ENCODE results near the gene SORBS2. TPM values are rescaled to one million over a fixed set of nuclear protein-coding genes. Genes with fewer than 3 reads are reported as not detected.
A peak's percentile ranks its signal among the peaks of the same experiment; 100 is the strongest.
"Not testable (repeated sequence)": the region's sequence is repeated elsewhere in the genome, so short reads cannot be mapped to it uniquely, and the experiment has no call there.

SORBS2 gene
- polyA plus RNA-seq, 2 donors: 22.7 to 33.4 TPM

- WGBS, 2 donors: 66 to 80% methylated on average over 3 of the region's 3 CpGs
- Histone ChIP-seq H3K27me3 (ENCODE audit: control insufficient read depth in 1 of 2, insufficient read depth in 2 of 2, low read length in 2 of 2) (no peaks in the 10 kb centered on the region), H3K27ac (ENCODE audit: low read depth in 2 of 2, low read length in 1 of 2) (no peak overlapping the region), H3K36me3 (ENCODE audit: control insufficient read depth in 2 of 2, insufficient read depth in 2 of 2, low read length in 1 of 2) (no peaks in the 10 kb centered on the region), H3K4me3 (ENCODE audit: low read depth in 1 of 2, low read length in 2 of 2) (no peak overlapping the region), H3K9me3 (ENCODE audit: control insufficient read depth in 2 of 2, insufficient read depth in 1 of 2, low read depth in 1 of 2, low read length in 1 of 2) (peaks cover 0 to 3% of the 10 kb centered on the region in 2 donors), H3K4me1 (ENCODE audit: control insufficient read depth in 2 of 2, insufficient read depth in 2 of 2, low read length in 1 of 2) (peaks cover 0 to 14% of the 10 kb centered on the region in 2 donors)
Measured at GRCh38 chr4:185564349-185564748, 247.6 kb downstream of the SORBS2 start.

GRCh38 chr4:185562531-185562930 is 249.5 kb downstream of the SORBS2 start:
- Histone ChIP-seq H3K9me3 (ENCODE audit: control insufficient read depth in 2 of 2, insufficient read depth in 1 of 2, low read depth in 1 of 2, low read length in 1 of 2) (peaks cover 0 to 3% of the 10 kb centered on the region in 2 donors), H3K4me1 (ENCODE audit: control insufficient read depth in 2 of 2, insufficient read depth in 2 of 2, low read length in 1 of 2) (peaks cover 0 to 14% of the 10 kb centered on the region in 2 donors), H3K27ac (ENCODE audit: low read depth in 2 of 2, low read length in 1 of 2) (peak overlapping the region in 1 of 2 donors; percentile 1), H3K27me3 (ENCODE audit: control insufficient read depth in 1 of 2, insufficient read depth in 2 of 2, low read length in 2 of 2) (no peaks in the 10 kb centered on the region), H3K36me3 (ENCODE audit: control insufficient read depth in 2 of 2, insufficient read depth in 2 of 2, low read length in 1 of 2) (no peaks in the 10 kb centered on the region), H3K4me3 (ENCODE audit: low read depth in 1 of 2, low read length in 2 of 2) (no peak overlapping the region)
- 59% methylated on average over 3 of the region's 3 CpGs for WGBS, 2 donors

GRCh38 chr4:185560316-185560715 is 251.7 kb downstream of the SORBS2 start:
- Histone ChIP-seq H3K4me1 (ENCODE audit: control insufficient read depth in 2 of 2, insufficient read depth in 2 of 2, low read length in 1 of 2) (peaks cover 0 to 10% of the 10 kb centered on the region in 2 donors), H3K36me3 (ENCODE audit: control insufficient read depth in 2 of 2, insufficient read depth in 2 of 2, low read length in 1 of 2) (no peaks in the 10 kb centered on the region), H3K27ac (ENCODE audit: low read depth in 2 of 2, low read length in 1 of 2) (peak overlapping the region; percentile 74 to 77), H3K9me3 (ENCODE audit: control insufficient read depth in 2 of 2, insufficient read depth in 1 of 2, low read depth in 1 of 2, low read length in 1 of 2) (peaks cover 0 to 3% of the 10 kb centered on the region in 2 donors), H3K27me3 (ENCODE audit: control insufficient read depth in 1 of 2, insufficient read depth in 2 of 2, low read length in 2 of 2) (no peaks in the 10 kb centered on the region), H3K4me3 (ENCODE audit: low read depth in 1 of 2, low read length in 2 of 2) (no peak overlapping the region)
- whole genome bisulfite sequencing, 2 donors: 82 to 87% methylated on average over 5 of the region's 5 CpGs

GRCh38 chr4:185559915-185560281 is 252.1 kb downstream of the SORBS2 start:
- Histone ChIP-seq H3K9me3 (ENCODE audit: control insufficient read depth in 2 of 2, insufficient read depth in 1 of 2, low read depth in 1 of 2, low read length in 1 of 2) (peaks cover 0 to 3% of the 10 kb centered on the region in 2 donors), H3K27me3 (ENCODE audit: control insufficient read depth in 1 of 2, insufficient read depth in 2 of 2, low read length in 2 of 2) (no peaks in the 10 kb centered on the region), H3K36me3 (ENCODE audit: control insufficient read depth in 2 of 2, insufficient read depth in 2 of 2, low read length in 1 of 2) (no peaks in the 10 kb centered on the region), H3K27ac (ENCODE audit: low read depth in 2 of 2, low read length in 1 of 2) (peak overlapping the region; percentile 74 to 77), H3K4me1 (ENCODE audit: control insufficient read depth in 2 of 2, insufficient read depth in 2 of 2, low read length in 1 of 2) (peaks cover 0 to 10% of the 10 kb centered on the region in 2 donors), H3K4me3 (ENCODE audit: low read depth in 1 of 2, low read length in 2 of 2) (no peak overlapping the region)
- WGBS, 2 donors: 32 to 40% methylated on average over 4 of the region's 4 CpGs

- 45 to 57% methylated on average over 8 of the region's 8 CpGs for WGBS, 2 donors
- H3K4me3 ChIP-seq (ENCODE audit: low read depth in 1 of 2, low read length in 2 of 2); H3K27me3 ChIP-seq (ENCODE audit: control insufficient read depth in 1 of 2, insufficient read depth in 2 of 2, low read length in 2 of 2); H3K9me3 ChIP-seq (ENCODE audit: control insufficient read depth in 2 of 2, insufficient read depth in 1 of 2, low read depth in 1 of 2, low read length in 1 of 2); H3K36me3 ChIP-seq (ENCODE audit: control insufficient read depth in 2 of 2, insufficient read depth in 2 of 2, low read length in 1 of 2): not testable (repeated sequence)
- peak overlapping the region; percentile 74 to 77 for H3K27ac ChIP-seq (ENCODE audit: low read depth in 2 of 2, low read length in 1 of 2)
- peaks cover 0 to 10% of the 10 kb centered on the region in 2 donors for H3K4me1 ChIP-seq (ENCODE audit: control insufficient read depth in 2 of 2, insufficient read depth in 2 of 2, low read length in 1 of 2)
Measured at GRCh38 chr4:185559251-185559914, 252.6 kb downstream of the SORBS2 start.

GRCh38 chr4:185554365-185555126 is 257.4 kb downstream of the SORBS2 start:
- Histone ChIP-seq H3K4me3 (ENCODE audit: low read depth in 1 of 2, low read length in 2 of 2) (no peak overlapping the region), H3K36me3 (ENCODE audit: control insufficient read depth in 2 of 2, insufficient read depth in 2 of 2, low read length in 1 of 2) (no peaks in the 10 kb centered on the region), H3K4me1 (ENCODE audit: control insufficient read depth in 2 of 2, insufficient read depth in 2 of 2, low read length in 1 of 2) (peaks cover 0 to 6% of the 10 kb centered on the region in 2 donors), H3K27ac (ENCODE audit: low read depth in 2 of 2, low read length in 1 of 2) (peak overlapping the region; percentile 30 to 36), H3K27me3 (ENCODE audit: control insufficient read depth in 1 of 2, insufficient read depth in 2 of 2, low read length in 2 of 2) (no peaks in the 10 kb centered on the region), H3K9me3 (ENCODE audit: control insufficient read depth in 2 of 2, insufficient read depth in 1 of 2, low read depth in 1 of 2, low read length in 1 of 2) (peaks cover 0 to 2% of the 10 kb centered on the region in 2 donors)
- 59 to 66% methylated on average over 4 of the region's 4 CpGs for WGBS, 2 donors

- Histone ChIP-seq H3K27ac (ENCODE audit: low read depth in 2 of 2, low read length in 1 of 2) (no peak overlapping the region), H3K4me3 (ENCODE audit: low read depth in 1 of 2, low read length in 2 of 2) (no peak overlapping the region), H3K27me3 (ENCODE audit: control insufficient read depth in 1 of 2, insufficient read depth in 2 of 2, low read length in 2 of 2) (no peaks in the 10 kb centered on the region), H3K36me3 (ENCODE audit: control insufficient read depth in 2 of 2, insufficient read depth in 2 of 2, low read length in 1 of 2) (no peaks in the 10 kb centered on the region), H3K4me1 (ENCODE audit: control insufficient read depth in 2 of 2, insufficient read depth in 2 of 2, low read length in 1 of 2) (peaks cover 0 to 3% of the 10 kb centered on the region in 2 donors), H3K9me3 (ENCODE audit: control insufficient read depth in 2 of 2, insufficient read depth in 1 of 2, low read depth in 1 of 2, low read length in 1 of 2) (peaks cover 0 to 2% of the 10 kb centered on the region in 2 donors)
- 72 to 76% methylated on average over 2 of the region's 2 CpGs for WGBS, 2 donors
Measured at GRCh38 chr4:185552254-185552653, 259.7 kb downstream of the SORBS2 start.

- Histone ChIP-seq H3K27me3 (ENCODE audit: control insufficient read depth in 1 of 2, insufficient read depth in 2 of 2, low read length in 2 of 2) (no peaks in the 10 kb centered on the region), H3K4me3 (ENCODE audit: low read depth in 1 of 2, low read length in 2 of 2) (no peak overlapping the region), H3K27ac (ENCODE audit: low read depth in 2 of 2, low read length in 1 of 2) (no peak overlapping the region), H3K4me1 (ENCODE audit: control insufficient read depth in 2 of 2, insufficient read depth in 2 of 2, low read length in 1 of 2) (peaks cover 0 to 3% of the 10 kb centered on the region in 2 donors), H3K9me3 (ENCODE audit: control insufficient read depth in 2 of 2, insufficient read depth in 1 of 2, low read depth in 1 of 2, low read length in 1 of 2) (peaks cover 0 to 2% of the 10 kb centered on the region in 2 donors), H3K36me3 (ENCODE audit: control insufficient read depth in 2 of 2, insufficient read depth in 2 of 2, low read length in 1 of 2) (no peaks in the 10 kb centered on the region)
- 39 to 63% methylated on average over 1 of the region's 1 CpG for WGBS, 2 donors
Measured at GRCh38 chr4:185550933-185551332, 261.1 kb downstream of the SORBS2 start.

GRCh38 chr4:185549095-185549639 is 262.8 kb downstream of the SORBS2 start:
- WGBS, 2 donors: 49 to 64% methylated on average over 2 of the region's 2 CpGs
- Histone ChIP-seq H3K27ac (ENCODE audit: low read depth in 2 of 2, low read length in 1 of 2) (no peak overlapping the region), H3K36me3 (ENCODE audit: control insufficient read depth in 2 of 2, insufficient read depth in 2 of 2, low read length in 1 of 2) (no peaks in the 10 kb centered on the region), H3K9me3 (ENCODE audit: control insufficient read depth in 2 of 2, insufficient read depth in 1 of 2, low read depth in 1 of 2, low read length in 1 of 2) (peaks cover 0 to 2% of the 10 kb centered on the region in 2 donors), H3K4me3 (ENCODE audit: low read depth in 1 of 2, low read length in 2 of 2) (no peak overlapping the region), H3K27me3 (ENCODE audit: control insufficient read depth in 1 of 2, insufficient read depth in 2 of 2, low read length in 2 of 2) (no peaks in the 10 kb centered on the region), H3K4me1 (ENCODE audit: control insufficient read depth in 2 of 2, insufficient read depth in 2 of 2, low read length in 1 of 2) (peaks cover 0 to 3% of the 10 kb centered on the region in 2 donors)
